HG02623 (cell line): Measurements from ENCODE around the gene MED8.
A peak's percentile ranks its signal among the peaks of the same experiment; 100 is the strongest.

Source experiments
- ATAC-seq: cut with Tn5 transposase; IDR thresholded peaks from one replicate; pipeline ENCODE4 v1.9.1; 2021; ENCODE audit warnings: moderate library complexity; ENCODE audit not compliant: unreplicated experiment

MED8 gene

GRCh38 chr1:43389326-43390313 lies at the start of gene MED8, which contains the start of gene SZT2:
TSS of gene MED8 (minus strand) at chr1:43389800. CDS start at chr1:43389764, 36 bp downstream.
TSS of gene SZT2 (plus strand) at chr1:43389899. CDS start at chr1:43389969, 70 bp downstream.
- peak; percentile 89 for ATAC-seq

DNA sequence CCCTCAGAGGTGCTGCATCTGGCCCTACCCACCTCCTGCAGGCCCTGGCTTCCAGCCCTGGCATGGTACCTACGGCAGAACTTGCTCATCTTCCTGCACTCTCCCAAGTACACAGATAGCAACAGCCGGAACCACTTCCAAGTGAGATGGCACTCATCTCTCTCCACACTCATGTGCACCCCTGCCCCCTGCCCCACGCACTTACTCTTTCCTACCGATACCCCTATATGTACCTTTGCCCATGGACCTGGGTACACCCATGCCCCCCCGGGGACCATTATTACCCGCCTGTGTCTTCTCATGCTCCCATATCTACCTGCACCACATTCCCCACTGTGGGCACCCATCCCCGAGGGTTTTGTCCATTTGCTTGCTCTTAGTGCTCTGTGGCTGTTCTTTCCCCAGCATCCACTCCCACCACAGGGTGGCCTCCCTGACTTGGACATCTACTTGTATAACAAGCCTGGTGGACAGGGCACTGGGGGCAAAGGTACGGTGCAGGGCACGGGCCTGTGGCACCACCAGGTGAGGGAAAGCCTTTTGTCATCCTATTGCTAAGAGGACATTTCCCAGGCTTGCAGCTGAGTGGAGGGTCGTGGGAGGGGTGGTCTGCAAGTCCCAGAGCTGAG lies 49.5 kb upstream of the MED8 start:
- no peak for ATAC-seq

DNA sequence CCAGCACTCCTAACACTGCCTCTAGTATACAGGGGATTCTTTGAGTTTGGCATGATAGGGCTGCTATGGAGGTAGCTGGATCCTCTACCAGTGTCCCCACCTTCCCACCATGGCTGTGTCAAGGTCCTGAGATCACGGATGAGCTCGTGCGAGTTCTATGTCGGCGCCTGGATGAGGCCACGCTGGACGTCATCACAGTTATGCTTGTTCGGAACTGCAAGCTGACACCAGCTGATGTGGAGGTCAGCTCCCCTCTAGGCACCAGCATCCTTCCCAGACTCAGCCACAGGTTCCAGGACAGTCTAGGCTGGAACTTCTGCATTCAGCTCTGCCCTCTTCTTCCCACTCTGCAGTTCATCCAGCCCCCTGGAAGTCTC lies 49.0 kb upstream of the MED8 start:
- ATAC-seq = no peak

DNA sequence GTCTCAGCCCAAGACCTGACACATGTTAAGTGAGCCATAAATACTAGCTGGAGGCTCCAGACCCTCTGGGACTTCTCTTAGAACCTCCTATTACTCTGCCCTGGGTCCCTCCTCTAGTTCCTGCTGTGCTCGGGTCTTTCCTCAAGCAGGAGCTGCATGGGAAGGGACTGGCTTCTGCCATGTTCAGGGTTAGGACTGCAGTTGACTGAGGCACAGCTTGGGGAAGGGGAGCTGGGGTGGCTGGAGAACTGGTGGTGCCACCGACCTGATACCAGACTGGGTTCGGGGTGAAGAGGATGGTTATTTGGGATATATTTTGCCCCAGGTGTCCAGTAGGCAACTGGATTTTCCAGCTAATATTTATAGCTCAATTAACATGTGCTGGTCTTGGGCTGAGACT lies 48.4 kb upstream of the MED8 start:
- no peak for ATAC-seq

GRCh38 chr1:43437031-43437973 lies 47.7 kb upstream of the MED8 start:
- no peak for ATAC-seq

- no peak for ATAC-seq
Observed at GRCh38 chr1:43436371-43436770, 46.8 kb upstream of the MED8 start.

DNA sequence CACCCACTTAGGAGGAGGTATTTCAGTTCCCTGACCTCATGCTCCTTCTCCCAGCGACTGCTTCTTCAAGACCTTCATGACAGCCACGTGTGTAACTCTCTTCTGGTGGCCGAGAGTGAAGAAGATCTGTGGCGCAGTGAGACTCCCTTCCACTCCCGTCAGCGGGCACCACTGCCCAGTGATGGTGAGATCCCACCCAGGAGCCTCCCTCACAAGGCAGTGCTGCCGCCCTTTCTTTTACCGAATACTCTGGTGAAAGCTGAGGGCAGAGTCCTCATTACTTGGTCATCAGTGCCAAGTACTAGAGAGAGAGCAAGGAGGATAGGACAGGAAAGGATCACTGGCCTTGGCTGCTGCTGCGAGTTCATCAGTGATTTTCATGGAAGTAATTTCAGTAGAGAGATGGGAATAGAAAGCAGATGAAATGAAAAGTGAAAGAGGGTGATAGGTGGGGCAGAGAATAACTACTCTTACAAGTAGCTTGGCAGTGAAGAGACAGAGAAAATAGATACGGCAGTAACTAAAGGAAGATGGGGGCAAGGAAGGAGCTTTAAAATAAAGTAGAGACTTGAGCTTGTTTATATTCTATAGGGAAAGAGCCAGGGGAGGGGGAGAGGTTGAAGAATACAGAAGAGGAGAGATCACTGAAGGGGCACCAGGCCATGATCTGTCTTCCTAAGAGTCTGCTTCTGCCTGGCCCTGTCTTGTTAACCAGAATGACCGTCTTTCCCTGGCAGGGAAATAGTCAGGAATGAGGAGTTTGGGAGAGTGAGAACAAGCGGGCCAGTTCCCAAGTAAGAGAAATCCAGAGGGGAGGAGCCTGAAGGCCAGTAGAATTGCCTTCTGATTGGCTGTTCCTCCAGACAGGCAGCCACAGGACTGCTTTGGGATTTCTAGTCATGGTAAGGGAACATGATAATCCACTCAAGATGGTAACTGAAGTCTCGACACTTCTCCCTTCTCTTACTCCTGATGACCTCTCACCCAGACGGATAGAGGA lies 45.8 kb upstream of the MED8 start:
- ATAC-seq = no peak

- no peak for ATAC-seq
Observed at GRCh38 chr1:43434256-43434655, 44.7 kb upstream of the MED8 start.

GRCh38 chr1:43432907-43433306 lies 43.3 kb upstream of the MED8 start:
- no peak for ATAC-seq

GRCh38 chr1:43432171-43432860 lies 42.7 kb upstream of the MED8 start:
- no peak for ATAC-seq

DNA sequence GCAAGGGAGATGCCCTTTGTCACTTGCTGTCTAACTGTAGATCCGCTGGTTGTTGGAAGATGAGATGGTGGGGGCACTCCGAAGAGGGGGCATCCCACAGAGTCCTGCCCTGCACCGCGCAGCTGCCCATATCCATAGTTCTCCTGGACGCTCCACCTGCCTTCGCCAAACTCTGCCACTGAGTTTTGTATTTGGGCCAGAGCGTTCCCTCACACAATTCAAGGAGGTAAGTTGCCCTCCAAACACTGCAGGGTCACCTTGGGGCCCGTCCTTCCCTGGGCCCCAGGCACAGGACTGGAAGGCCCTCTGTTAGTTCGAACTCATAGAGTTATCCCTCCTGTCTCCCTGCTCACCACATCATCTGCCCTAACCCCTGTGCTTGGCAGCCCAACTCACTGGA lies 42.1 kb upstream of the MED8 start:
- no peak for ATAC-seq

DNA sequence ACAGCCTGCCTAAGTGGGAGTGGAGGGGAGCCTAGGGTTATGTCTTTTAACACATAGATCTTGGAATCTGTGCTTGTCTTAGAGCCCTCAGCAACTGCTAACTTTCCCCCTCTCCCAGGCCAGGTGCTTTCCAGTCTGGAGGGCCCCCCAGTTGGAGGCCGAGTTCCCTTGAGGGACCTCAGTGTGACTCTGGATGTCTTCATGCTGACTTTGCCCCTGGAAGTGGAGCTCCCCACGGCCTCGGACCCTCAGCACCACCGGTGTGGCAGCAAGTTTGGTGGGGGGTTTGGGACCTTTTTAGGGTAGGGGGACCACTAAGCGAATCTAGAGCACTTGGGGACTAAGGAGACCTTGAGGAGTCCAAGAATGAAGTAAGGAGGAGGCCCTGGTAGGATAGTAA lies 41.2 kb upstream of the MED8 start:
- ATAC-seq = no peak

- ATAC-seq = no peak
Observed at GRCh38 chr1:43427941-43428340, 38.3 kb upstream of the MED8 start.

GRCh38 chr1:43427524-43427923 lies 37.9 kb upstream of the MED8 start:
- ATAC-seq = no peak

- ATAC-seq = no peak
Observed at GRCh38 chr1:43426221-43426620, 36.6 kb upstream of the MED8 start.

DNA sequence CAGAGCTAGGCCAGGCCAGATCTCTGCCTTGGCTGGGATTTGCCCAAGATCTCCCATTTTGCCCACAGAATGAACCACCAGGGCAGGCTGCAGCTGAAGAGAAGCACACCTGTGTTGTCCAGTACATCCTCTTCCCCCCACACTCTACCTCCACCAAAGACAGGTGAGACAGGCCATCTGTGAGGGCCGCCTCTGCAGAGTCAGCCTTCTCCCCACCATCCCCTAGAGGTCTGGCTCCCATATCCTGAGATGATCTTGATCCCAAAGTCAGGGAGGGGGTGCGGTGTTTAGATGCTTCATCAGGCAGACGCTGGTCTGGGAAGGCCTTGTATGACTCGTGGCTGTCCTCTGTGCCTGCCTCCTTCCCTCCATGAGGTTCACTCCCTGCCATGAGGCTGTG lies 35.4 kb upstream of the MED8 start:
- ATAC-seq = no peak

DNA sequence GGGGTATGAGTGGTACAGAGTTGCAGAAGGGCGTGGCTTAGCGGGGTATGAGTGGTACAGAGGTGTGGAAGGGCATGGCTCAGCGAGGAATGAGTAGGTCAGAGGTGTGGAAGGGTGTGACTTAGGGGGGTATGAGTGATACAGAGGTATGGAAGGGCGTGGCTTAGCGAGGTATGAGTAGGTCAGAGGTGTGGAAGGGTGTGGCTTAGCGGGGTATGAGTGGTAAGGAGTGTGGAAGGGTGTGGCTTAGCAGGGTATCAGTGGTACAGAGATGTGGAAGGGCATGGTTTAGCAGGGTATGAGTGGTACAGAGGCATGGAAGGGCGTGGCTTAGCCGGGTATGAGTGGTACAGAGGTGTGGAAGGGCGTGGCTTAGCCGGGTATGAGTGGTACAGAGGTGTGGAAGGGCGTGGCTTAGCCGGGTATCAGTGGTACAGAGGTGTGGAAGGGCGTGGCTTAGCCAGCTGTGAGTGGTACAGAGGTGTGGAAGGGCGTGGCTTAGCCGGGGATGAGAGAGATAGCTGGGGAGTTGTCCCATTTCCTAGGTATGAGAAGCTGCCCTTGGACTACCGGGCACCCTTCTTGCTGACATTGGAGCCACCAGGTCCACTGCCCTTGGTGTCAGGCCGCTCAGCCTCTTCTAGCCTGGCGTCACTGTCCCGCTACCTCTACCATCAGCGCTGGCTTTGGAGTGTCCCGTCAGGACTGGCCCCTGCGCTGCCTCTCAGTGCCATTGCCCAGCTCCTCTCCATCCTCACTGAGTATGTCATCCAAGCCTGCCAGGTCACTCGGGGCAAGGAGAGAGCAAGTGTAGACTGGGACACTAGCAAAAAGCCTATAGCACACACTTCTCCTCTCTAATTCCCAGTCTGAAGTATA lies 34.3 kb upstream of the MED8 start:
- ATAC-seq = no peak

GRCh38 chr1:43422995-43423671 lies 33.5 kb upstream of the MED8 start:
- ATAC-seq = no peak
